Measurements from ENCODE around the gene SSU72.
"Not testable (repeated sequence)": the region's sequence is repeated elsewhere in the genome, so short reads cannot be mapped to it uniquely, and the experiment has no call there.

GRCh38 chr1:1524750-1525383, 49.8 kb downstream of the SSU72 start:
- TF ChIP-seq CTCF (conservative IDR thresholded peaks at IDR 0.05; ENCODE audit: low read depth, low read length); EZH2 (IDR thresholded peaks at IDR 0.05; ENCODE audit: borderline replicate concordance, low read depth, low read length, poor library complexity, severe bottlenecking): not testable (repeated sequence)
